A549 (cell line): ENCODE results near the gene PTGDS.

Source experiments
- CEBPB ChIP-seq, 2 experiments: fragments of >200 bp in 1 of 2; sonication (Bioruptor Twin) in 1 of 2; formaldehyde crosslinking in 1 of 2; IDR thresholded peaks; 2 replicates each; pipeline ENCODE4 v1.6.1; 2012 to 2016
- EP300 ChIP-seq, 2 experiments: fragments of >200 bp; sonication (Bioruptor Twin); formaldehyde crosslinking; IDR thresholded peaks; 2 replicates in 1 of 2; 3 replicates in 1 of 2; pipeline ENCODE4 v1.6.1; 2016 to 2017
- HDAC2 ChIP-seq: fragments of 200-600 bp; sonication (generic); IDR thresholded peaks from 2 replicates; pipeline ENCODE4 v1.6.1; 2016
- HEYL ChIP-seq: fragments of 250-450 bp; sonication (Bioruptor Pico); IDR thresholded peaks from 2 replicates; pipeline ENCODE4 v1.8.0; 2021; ENCODE audit warnings: mild to moderate bottlenecking, moderate library complexity
- JUN ChIP-seq, 2 experiments: fragments of >200 bp; sonication (Bioruptor Twin); formaldehyde crosslinking; IDR thresholded peaks; 2 replicates in 1 of 2; 3 replicates in 1 of 2; pipeline ENCODE4 v1.6.1; 2016 to 2017
- JUNB ChIP-seq: fragments of >200 bp; sonication (Bioruptor Twin); formaldehyde crosslinking; IDR thresholded peaks from 2 replicates; pipeline ENCODE4 v1.6.1; 2016
- NPAS2 ChIP-seq: fragments of 250-450 bp; sonication (Bioruptor Pico); IDR thresholded peaks from 2 replicates; pipeline ENCODE4 v1.8.0; 2022; ENCODE audit warnings: mild to moderate bottlenecking, moderate library complexity, borderline replicate concordance
- POLR2A ChIP-seq: IDR thresholded peaks from 2 replicates; pipeline ENCODE4 v1.6.1; 2012; ENCODE audit warnings: mild to moderate bottlenecking, low read length
- SREBF2 ChIP-seq: fragments of 450-650 bp; IDR thresholded peaks from 2 replicates; pipeline ENCODE4 v1.6.1; 2014; ENCODE audit warnings: mild to moderate bottlenecking, moderate library complexity
- TF ChIP-seq, protein P1 (sequence below): IDR thresholded peaks from 2 replicates; pipeline ENCODE4 v1.6.1; 2012
- TF ChIP-seq, protein P2 (sequence below): fragments of 200-600 bp; sonication (generic); IDR thresholded peaks from 2 replicates; pipeline ENCODE4 v1.6.1; 2016; ENCODE audit warnings: antibody characterized with exemption, mild to moderate bottlenecking, moderate library complexity
- TF ChIP-seq, protein P3 (sequence below): fragments of >200 bp; sonication (Bioruptor Twin); formaldehyde crosslinking; IDR thresholded peaks from 3 replicates; pipeline ENCODE4 v1.5.1; 2016
- TF ChIP-seq, protein P4 (sequence below): fragments of 250-450 bp; sonication (Bioruptor Pico); IDR thresholded peaks from 2 replicates; pipeline ENCODE4 v1.5.0; 2021; ENCODE audit warnings: mild to moderate bottlenecking, moderate library complexity, borderline replicate concordance

DNA sequence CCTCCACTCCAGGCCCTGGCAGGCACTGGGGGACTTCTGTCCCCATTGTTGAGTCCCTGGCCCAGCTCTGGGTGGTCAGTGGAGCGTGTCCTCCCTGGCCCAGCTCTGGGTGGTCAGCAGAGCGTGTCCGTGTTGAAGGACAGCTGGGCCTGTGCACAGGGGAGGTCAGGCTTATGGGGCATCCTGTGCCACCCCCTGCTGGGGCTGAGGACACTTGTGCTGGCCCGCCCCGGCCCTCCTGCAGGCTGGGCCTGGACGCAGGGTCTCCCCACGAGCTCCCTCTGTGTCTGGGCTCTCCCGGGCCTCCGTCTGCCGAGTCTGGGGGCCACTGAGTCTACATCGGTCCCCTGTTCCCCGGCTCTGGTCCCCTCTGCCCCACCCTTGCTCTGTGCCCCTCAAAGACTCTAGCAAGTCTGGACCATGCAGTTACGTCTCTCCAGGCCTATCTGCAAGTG is 30.5 kb downstream of the PTGDS start:
- no peak for TF ChIP-seq EP300 (IDR thresholded peaks at IDR 0.05)
- TF ChIP-seq, protein P1, sequence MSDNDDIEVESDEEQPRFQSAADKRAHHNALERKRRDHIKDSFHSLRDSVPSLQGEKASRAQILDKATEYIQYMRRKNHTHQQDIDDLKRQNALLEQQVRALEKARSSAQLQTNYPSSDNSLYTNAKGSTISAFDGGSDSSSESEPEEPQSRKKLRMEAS: no peak
- TF ChIP-seq HDAC2: no peak
- TF ChIP-seq NPAS2 (CRISPR knock-in tag): no peak
- TF ChIP-seq, protein P2, sequence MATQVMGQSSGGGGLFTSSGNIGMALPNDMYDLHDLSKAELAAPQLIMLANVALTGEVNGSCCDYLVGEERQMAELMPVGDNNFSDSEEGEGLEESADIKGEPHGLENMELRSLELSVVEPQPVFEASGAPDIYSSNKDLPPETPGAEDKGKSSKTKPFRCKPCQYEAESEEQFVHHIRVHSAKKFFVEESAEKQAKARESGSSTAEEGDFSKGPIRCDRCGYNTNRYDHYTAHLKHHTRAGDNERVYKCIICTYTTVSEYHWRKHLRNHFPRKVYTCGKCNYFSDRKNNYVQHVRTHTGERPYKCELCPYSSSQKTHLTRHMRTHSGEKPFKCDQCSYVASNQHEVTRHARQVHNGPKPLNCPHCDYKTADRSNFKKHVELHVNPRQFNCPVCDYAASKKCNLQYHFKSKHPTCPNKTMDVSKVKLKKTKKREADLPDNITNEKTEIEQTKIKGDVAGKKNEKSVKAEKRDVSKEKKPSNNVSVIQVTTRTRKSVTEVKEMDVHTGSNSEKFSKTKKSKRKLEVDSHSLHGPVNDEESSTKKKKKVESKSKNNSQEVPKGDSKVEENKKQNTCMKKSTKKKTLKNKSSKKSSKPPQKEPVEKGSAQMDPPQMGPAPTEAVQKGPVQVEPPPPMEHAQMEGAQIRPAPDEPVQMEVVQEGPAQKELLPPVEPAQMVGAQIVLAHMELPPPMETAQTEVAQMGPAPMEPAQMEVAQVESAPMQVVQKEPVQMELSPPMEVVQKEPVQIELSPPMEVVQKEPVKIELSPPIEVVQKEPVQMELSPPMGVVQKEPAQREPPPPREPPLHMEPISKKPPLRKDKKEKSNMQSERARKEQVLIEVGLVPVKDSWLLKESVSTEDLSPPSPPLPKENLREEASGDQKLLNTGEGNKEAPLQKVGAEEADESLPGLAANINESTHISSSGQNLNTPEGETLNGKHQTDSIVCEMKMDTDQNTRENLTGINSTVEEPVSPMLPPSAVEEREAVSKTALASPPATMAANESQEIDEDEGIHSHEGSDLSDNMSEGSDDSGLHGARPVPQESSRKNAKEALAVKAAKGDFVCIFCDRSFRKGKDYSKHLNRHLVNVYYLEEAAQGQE: no peak
- TF ChIP-seq POLR2A: no peak
- no peak for TF ChIP-seq HEYL (CRISPR knock-in tag)
- TF ChIP-seq, protein P3, sequence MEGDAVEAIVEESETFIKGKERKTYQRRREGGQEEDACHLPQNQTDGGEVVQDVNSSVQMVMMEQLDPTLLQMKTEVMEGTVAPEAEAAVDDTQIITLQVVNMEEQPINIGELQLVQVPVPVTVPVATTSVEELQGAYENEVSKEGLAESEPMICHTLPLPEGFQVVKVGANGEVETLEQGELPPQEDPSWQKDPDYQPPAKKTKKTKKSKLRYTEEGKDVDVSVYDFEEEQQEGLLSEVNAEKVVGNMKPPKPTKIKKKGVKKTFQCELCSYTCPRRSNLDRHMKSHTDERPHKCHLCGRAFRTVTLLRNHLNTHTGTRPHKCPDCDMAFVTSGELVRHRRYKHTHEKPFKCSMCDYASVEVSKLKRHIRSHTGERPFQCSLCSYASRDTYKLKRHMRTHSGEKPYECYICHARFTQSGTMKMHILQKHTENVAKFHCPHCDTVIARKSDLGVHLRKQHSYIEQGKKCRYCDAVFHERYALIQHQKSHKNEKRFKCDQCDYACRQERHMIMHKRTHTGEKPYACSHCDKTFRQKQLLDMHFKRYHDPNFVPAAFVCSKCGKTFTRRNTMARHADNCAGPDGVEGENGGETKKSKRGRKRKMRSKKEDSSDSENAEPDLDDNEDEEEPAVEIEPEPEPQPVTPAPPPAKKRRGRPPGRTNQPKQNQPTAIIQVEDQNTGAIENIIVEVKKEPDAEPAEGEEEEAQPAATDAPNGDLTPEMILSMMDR: no peak
- no peak for TF ChIP-seq JUNB
- TF ChIP-seq, protein P4, sequence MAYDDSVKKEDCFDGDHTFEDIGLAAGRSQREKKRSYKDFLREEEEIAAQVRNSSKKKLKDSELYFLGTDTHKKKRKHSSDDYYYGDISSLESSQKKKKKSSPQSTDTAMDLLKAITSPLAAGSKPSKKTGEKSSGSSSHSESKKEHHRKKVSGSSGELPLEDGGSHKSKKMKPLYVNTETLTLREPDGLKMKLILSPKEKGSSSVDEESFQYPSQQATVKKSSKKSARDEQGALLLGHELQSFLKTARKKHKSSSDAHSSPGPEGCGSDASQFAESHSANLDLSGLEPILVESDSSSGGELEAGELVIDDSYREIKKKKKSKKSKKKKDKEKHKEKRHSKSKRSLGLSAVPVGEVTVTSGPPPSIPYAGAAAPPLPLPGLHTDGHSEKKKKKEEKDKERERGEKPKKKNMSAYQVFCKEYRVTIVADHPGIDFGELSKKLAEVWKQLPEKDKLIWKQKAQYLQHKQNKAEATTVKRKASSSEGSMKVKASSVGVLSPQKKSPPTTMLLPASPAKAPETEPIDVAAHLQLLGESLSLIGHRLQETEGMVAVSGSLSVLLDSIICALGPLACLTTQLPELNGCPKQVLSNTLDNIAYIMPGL (CRISPR knock-in tag): no peak
- no peak for TF ChIP-seq CEBPB (IDR thresholded peaks at IDR 0.05)
- TF ChIP-seq JUN (IDR thresholded peaks at IDR 0.05): no peak
- no peak for TF ChIP-seq SREBF2
